Measurements from ENCODE around the gene UBTD1.

Gene UBTD1

DNA sequence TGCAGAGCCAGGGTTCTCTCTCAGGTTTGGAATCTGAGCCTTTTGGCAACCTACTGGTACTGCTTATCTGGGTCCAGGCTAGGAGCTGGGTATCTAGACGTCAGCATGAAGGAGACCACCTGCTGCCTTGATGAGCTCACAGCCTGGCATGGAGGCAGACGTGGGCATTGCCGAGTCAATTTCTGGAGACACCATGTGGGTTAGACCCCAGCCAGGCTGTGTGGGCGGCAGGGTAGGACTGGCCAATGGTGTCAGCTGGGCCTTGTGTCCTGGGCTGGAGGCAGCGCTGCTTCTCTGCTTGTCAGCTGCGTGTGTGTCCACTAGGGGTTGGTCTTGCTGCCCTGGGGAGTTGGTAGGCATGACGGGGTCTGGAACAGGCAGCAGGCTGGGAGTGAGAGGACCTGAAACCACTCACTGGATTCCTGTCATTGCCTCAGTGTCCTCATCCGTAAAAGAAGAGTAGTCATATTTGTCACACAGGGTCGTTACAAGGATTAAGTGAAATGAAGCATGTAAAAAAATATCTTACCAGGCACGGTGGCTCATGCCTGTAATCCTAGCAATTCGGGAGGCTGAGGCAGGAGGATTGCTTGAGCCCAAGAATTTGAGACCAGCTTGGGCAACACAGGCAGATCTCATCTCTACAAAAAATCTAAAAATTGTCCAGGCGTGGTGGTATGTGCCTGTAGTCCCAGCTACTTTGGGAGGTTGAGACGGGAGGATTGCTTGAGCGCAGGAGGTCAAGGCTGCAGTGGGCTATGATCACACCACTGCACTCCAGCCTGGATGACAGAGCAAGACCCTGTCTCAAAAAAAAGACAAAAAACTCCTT lies 42.2 kb downstream of the UBTD1 start:
- Histone ChIP-seq H3K4me1 (peaks cover 4 to 57% (median 41%) of the 10 kb centered on the region in 4 donors), H3K27ac (peak overlapping the region; percentile 38 to 88)
- intact Hi-C loops (cut with DNase I; ENCODE audit: low total_unique reads) = no loop called here

DNA sequence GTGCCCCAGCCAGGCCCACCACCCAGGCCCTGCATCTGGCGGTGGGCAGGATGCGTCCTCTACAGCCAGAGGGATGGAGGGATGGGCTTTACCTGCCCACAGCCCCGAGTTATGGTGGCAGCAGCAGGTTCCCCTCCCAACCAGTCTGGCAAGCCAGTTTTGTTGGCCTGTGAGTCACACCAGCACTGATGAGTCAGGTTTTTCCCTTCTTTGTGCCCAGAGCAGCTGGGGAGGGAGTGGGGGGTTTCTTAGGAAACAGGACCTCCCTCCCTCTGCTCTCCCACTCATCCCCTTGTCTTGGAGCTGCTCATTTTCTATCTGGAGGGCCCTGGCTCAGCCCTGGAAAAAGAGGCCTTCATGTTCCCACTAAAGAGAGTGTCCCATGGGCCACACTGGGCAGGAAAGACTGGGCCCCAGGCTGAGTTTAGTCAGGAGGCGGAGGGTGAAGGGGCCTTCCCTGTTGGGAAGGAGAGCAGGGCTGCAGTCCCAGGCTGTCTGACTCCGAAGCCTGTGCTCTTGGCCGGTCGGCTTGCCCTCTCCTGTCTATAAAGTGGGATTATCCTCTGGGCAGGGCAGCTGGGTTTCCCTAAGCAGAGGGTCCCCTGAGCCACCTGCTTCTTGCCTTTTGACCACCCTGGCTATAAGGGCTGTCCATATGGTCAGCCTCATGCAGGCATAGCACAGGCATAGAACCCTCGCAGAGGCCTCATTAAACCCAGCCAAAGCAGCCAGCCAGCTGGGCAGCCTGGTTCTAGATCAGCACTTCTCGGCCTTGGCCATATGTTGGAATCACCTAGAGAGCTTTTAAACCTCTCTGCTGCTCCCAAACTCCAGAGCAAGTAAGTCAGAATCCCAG lies 43.7 kb downstream of the UBTD1 start:
- Histone ChIP-seq H3K36me3 (no peaks in the 10 kb centered on the region), H3K4me1 (peaks cover 4 to 57% (median 45%) of the 10 kb centered on the region in 4 donors), H3K9me3 (no peaks in the 10 kb centered on the region), H3K27ac (peak overlapping the region; percentile 78 to 88), H3K27me3 (no peaks in the 10 kb centered on the region), H3K4me3 (no peak overlapping the region)
- intact Hi-C loops (cut with DNase I; ENCODE audit: low total_unique reads) = no loop called here
- TF ChIP-seq, protein P1, sequence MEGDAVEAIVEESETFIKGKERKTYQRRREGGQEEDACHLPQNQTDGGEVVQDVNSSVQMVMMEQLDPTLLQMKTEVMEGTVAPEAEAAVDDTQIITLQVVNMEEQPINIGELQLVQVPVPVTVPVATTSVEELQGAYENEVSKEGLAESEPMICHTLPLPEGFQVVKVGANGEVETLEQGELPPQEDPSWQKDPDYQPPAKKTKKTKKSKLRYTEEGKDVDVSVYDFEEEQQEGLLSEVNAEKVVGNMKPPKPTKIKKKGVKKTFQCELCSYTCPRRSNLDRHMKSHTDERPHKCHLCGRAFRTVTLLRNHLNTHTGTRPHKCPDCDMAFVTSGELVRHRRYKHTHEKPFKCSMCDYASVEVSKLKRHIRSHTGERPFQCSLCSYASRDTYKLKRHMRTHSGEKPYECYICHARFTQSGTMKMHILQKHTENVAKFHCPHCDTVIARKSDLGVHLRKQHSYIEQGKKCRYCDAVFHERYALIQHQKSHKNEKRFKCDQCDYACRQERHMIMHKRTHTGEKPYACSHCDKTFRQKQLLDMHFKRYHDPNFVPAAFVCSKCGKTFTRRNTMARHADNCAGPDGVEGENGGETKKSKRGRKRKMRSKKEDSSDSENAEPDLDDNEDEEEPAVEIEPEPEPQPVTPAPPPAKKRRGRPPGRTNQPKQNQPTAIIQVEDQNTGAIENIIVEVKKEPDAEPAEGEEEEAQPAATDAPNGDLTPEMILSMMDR (IDR thresholded peaks at IDR 0.05) = no peak
- peak; percentile 85 to 89 for DNase-seq

More for the DNA sequence above, 42.2 kb downstream of the UBTD1 start:
- no peaks in the 10 kb centered on the region for H3K36me3 ChIP-seq
- no peaks in the 10 kb centered on the region for H3K27me3 ChIP-seq
- H3K9me3 ChIP-seq = no peaks in the 10 kb centered on the region
- H3K4me3 ChIP-seq = no peak overlapping the region
- peak in 1 of 2 donors; percentile 73 for DNase-seq
- TF ChIP-seq, protein P1 (IDR thresholded peaks at IDR 0.05) = peak in 1 of 2 experiments; percentile 27

DNA sequence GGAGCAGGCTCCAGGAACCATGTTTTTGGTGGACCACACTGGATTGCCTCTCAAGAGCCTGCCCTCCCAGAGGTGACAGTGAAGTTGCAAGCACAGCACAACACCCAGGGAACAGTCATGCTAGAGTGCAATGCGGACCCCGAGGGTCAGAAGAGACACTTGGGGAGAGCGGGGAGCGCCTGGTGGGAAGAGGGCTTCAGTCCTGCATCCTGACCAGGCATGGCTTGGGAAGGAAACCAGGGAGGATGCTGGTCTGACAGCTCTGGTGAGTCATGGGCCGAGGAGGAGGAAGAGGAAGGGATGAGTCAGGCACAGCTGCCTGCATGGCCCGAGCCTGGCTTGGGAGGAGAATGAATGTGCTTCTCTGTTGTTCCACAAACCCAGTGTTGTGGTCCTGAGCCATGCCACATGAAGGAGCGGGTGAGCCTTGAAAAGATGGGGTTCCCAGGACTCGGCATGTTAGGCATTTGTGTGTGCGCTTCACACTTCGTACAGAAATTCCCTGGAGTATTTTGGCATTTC lies 44.4 kb downstream of the UBTD1 start:
- H3K36me3 ChIP-seq = no peaks in the 10 kb centered on the region
- H3K27me3 ChIP-seq = no peaks in the 10 kb centered on the region
- peak; percentile 92 to 93 for DNase-seq
- no peaks in the 10 kb centered on the region for H3K9me3 ChIP-seq
- intact Hi-C loops (cut with DNase I; ENCODE audit: low total_unique reads) = no loop called here
- H3K4me1 ChIP-seq = peaks cover 4 to 58% (median 45%) of the 10 kb centered on the region in 4 donors
- TF ChIP-seq, protein P1 (IDR thresholded peaks at IDR 0.05) = no peak
- H3K4me3 ChIP-seq = no peak overlapping the region
- H3K27ac ChIP-seq = peak overlapping the region; percentile 78 to 88

DNA sequence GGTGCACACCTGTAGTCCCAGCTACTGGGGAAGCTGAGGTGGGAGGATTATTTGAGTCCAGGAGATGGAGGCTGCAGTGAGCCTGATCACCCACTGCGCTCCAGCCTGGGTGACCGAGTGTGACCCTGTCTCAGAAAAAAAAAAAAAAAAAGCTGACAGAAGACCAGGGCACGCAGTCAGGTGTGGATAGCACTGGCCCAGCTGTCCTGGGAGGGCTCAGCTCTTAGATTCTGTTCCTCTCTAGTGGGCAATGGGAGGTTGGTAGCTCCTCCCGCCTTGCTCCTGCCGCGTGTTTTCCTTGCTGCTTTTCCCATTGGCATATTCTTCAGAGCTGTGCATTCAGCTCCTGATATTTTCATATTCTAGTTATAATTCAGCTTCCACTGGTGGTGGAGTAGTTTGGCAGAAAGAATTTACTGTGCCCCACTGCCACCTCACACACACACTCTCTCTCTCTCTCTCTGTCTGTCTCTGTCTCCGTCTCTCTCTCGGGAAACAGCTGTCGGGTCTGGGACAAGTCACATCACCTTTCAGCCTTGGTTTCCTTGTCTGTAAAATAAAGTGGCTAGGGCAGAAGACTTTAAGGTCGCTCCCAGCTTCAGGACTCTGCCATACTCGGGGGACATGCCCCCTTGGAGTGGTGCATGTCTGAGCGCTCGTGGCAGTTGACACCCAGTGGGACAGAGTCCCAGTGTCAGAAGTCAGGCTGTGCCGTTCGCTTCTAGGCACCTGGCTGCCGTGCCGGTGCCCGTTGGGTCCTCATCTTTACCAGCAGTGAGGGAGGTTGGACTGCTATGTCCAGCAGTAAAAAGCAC lies 47.9 kb downstream of the UBTD1 start:
- Histone ChIP-seq H3K4me3 (no peak overlapping the region), H3K9me3 (no peaks in the 10 kb centered on the region), H3K27ac (no peak overlapping the region), H3K27me3 (no peaks in the 10 kb centered on the region), H3K36me3 (no peaks in the 10 kb centered on the region), H3K4me1 (peaks cover 4 to 49% (median 29%) of the 10 kb centered on the region in 4 donors)
- intact Hi-C loops (cut with DNase I; ENCODE audit: low total_unique reads) = no loop called here
- TF ChIP-seq, protein P1 (IDR thresholded peaks at IDR 0.05) = no peak
- DNase-seq = no peak

DNA sequence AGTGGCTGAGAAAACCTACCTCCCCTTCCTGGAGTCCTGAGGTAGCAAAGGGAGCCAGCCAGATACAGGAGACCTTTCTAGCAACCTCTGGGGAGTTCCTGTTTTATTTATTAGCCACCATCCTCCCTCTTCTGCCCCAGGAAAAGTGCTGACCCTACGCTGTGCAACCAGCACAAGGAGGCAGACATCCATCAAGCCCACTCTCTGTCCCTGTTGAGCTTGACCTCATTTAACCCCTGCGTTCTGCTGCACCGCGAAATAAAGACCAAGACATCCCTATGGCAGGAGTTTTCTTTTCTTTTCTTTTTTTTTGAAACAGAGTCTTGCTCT lies 48.5 kb downstream of the UBTD1 start:
- no peaks in the 10 kb centered on the region for H3K9me3 ChIP-seq
- intact Hi-C loops (cut with DNase I; ENCODE audit: low total_unique reads) = no loop called here
- no peak overlapping the region for H3K27ac ChIP-seq
- H3K4me3 ChIP-seq = no peak overlapping the region
- TF ChIP-seq, protein P1 (IDR thresholded peaks at IDR 0.05) = no peak
- peaks cover 4 to 44% (median 25%) of the 10 kb centered on the region in 4 donors for H3K4me1 ChIP-seq
- DNase-seq = no peak
- no peaks in the 10 kb centered on the region for H3K36me3 ChIP-seq
- no peaks in the 10 kb centered on the region for H3K27me3 ChIP-seq
